Fibroblast of skin of right quadriceps (primary cell): ENCODE measurements around the gene GSN.

Source experiments
- DNase-seq: peaks from one replicate; pipeline ENCODE4 v3.0.0-alpha.2; 2013

GSN gene

DNA sequence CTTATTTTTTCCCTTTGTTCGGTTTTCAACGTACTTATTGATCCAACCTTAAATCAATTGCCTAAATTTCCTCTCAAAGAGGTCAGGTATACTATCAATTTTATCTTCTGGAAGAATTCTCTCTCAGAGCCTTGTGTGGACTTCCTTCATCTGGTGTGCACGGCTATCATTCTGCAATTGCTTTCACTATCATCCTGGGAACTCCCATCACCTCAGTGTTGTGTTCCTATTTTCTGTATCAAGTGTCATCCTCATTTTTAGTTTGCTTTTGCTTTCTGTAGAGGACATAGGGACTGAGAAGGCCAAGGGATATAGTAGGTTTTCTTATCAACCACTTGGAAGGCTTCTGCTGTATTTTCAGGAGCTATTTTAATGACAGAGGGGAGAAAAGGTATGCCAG, 90.8 kb downstream of the GSN start:
- DNase-seq: no peak

DNA sequence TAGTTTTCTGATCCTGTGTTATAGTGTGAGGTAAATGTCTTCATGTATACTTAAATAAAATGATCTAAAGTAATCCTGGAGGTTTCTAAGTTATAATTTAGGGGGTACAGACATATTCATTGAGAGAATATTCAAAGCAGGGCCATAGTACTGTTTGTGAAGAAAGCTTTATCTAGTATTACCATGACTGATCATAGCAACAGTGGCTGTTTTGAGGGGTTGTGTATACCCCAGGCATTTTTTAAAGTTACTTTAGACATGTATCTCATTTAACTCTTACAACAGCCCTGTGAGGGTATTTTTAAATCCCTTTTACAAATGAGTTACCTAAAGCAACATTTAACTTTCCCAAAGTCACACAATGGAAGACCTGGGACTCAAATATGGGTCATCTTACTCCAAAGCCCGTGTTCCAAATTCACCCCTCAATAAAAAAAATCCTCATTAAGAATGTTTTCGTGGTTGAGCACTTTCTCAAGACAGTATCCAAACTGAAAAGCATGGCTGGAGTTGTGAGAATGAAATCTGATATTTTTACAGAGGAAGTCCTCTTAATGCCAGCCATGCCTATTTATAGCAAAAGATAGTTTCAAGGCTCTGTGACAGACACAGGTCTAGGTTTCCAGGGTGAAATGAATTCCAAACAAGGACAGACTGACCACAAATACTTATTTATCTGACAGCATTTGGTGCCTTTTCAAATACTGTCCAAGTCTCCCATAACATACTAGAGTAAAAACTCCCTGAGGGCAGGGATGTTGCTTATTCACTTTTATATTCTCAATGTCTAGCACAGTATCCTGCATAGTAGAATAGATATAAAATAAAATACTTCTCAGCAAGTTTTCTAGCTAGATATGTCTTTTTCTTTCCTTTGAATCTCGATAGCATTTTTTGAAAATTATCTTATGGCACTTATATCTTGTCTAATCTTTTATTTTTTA, 91.7 kb downstream of the GSN start:
- peak; percentile 61 for DNase-seq

DNA sequence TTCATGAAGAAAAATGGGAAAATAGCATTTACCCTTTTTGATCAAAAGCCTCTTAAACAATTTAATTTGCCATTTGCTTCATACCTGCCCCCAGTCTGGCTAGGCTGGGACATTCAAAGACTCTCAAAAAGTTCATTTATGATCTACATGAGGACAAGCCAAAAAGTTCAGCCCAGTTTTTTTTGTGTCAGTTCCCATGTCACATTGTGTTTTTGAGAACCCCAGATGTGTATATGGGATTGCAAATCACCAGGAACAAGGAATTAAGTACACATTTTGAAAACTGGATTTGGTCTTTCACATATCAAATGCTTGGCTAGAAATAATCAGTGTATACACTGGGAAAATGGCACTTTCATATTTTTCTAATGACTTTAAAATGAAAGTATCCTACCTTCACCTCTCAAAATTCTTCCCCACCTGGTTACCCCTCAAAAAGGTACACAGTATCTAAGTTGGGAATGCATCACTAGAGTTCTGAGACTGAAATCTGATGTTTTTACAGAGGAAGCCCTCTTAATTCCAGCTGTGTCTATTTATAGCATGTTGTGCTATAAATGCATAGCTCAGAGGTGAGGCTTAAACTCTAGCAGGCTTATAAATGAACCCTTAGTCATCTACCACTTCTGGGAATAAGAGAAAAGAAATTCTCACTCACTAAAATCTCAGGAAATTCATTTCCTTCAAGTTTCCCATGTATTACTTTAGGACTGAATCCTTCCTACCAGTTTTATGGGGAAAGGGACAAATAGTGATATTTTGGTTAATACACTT, 92.8 kb downstream of the GSN start:
- DNase-seq: peak; percentile 91

DNA sequence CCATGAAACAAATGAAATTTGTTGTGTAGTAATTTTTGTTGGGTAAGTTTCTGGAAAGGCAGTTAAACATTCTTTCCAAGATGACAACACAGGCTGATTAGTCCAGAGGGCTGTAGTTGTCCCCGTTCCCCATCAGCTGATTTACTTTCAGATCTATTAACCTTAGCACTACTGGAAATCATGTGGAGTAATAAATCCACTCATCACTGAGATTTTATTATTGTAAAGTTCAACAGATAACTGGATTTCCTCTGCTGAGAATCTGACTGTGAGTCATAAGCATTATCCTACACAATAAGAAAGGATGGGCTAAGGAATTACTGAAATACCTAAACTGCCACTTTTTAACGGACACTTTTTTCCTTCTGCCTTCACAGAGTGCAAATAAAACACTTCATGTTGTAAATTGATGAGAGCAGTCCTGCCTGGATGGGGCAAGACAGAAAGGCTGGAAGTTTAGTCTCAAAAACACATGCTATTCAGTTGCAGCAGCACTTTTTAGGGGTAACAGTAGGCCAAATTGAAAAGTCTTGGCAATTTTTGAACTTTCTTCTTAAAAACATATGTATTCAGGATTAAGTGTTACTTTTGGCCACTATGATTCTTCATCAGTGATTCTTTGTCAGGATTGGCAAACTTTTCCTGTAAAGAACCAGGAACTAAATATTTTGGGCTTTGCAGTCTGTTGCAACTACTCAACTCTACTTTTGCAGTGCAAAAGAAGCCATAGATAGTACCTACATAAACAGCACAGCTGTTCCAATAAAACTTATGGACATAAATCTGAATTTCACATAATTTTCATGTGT, 95.1 kb downstream of the GSN start:
- DNase-seq: peak; percentile 98

DNA sequence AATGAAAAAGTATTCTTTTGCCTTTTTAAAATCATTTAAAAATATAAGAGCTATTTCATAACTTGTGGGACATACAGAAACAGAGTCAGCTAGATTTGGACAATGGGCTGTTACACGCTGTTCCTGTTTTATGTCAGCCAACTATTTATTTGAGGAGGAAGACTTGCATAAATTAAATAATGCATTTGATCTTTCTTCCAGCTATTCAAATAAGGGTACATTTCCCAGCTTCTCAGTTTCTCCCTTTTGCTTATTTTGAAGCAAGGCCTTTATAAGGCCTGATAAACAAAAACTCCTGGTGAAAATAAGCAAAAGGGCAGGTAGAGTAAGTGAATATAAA, 95.6 kb downstream of the GSN start:
- no peak for DNase-seq

DNA sequence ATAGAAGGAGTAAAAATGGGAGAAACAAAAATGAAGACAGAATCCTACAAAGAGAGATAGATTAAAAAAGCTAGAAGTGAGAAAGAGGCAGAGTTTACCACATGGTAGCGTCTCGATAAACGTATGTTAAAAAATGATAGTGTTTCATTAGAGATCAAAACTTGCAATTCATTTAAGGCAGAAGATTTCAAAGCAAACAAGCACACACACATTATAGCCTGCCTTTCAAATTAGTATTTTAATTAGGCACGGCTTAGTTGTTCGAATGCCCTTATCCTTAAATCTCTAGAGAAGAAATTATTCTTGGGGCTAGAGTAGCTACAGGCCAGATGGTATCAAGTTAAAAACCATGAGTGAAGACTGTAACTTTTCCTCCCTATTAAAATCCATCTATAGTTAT, 96.1 kb downstream of the GSN start:
- DNase-seq: no peak

DNA sequence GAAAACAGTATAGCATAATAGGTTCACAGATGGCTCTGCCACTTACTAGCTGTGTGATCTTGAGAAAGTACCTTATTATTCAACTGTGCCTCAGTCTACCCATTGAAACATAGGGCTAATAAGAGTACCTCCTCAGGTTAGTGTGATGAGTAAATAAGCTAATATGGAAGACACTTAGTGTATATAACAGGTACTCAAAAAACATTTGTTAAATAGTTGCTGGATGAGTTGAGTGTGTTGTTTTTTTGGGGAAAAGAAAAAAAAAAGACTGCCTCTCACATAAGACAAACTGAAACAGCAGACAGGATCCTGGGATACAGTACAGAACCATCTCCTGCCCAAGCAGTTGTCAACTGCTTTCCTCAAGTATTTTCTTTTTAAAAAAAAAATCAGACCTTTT, 96.9 kb downstream of the GSN start:
- DNase-seq: no peak

DNA sequence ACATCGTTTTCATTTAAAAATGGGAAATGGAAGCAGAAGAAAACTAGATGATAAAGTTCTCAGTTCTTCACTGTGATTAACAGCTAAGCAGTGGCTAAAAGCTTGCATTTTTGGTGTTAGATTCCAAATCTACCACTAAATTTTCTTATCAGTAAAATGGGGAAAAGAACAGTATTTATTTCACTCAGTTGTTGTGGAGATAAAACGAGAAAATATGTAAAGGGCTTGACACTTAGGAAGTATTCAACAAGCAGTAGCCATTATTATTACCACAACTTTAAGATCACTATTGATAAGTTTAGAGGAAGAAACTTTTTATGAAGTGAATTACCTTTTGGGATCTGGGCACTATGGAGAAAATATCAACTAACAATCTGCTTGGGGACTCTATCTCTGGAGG, 97.6 kb downstream of the GSN start:
- no peak for DNase-seq

DNA sequence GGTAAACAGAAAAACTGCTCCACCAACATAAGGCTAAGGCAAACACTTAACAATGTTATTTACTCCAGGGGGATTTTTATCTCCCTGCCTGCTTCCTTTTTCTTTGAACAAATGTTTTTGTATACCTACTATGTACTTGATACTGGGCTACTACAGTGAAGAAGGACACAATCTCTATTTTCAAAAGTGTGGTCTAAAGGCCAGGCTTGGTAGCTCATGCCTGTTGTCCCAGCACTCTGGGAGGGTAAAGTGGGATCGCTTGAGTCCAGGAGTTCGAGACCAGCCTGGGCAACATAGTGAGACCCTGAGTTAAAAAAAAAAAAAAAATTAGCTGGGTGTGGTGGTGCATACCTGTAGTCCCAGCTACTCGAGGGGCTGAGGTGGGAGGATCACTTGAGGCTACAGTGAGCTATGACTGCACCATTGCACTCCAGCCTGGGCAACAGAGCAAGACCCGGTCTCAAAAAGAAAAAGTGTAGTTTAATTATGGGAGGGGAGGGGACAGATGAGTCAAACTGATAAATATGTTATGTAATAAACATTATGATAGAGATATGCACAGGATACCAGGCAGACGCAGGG, 98.7 kb downstream of the GSN start:
- no peak for DNase-seq

DNA sequence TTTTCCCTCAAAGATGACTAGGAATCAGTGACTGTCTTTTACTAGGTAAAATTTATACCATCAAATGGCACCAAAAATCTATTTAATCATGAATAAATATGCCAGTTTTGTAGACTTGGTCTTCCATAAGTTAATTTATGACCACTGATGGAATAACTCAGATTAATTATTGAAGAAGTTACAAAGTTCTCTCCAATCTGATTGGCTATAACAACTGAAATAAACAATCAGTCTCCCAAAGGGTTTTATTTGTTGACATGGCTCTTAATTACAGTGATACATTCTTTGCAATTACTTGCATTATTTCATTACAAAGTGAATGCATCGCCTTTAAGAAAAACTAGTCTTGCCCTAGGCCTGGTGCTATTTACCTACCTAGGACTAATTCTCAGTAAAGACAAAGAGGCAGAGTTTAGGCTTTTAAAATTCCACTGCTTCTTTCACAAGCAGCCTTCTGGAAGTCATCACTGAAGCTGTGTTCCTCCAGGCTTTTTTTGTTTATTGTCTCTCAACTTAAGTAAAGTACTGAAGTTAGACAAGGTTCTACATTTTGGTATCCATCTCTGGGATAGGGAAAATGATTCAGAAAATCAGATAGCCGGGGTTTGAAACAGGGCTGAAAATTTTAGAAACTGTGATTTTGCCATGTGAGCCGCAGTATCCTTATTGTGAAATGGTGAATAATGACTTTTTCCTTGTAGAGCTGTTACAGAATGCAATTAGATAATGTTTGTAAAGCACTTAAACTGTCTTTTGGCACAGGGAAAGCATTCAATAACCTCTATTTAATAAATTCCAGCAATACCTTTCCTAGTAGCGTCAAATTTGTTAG, 99.6 kb downstream of the GSN start:
- peak; percentile 63 for DNase-seq

DNA sequence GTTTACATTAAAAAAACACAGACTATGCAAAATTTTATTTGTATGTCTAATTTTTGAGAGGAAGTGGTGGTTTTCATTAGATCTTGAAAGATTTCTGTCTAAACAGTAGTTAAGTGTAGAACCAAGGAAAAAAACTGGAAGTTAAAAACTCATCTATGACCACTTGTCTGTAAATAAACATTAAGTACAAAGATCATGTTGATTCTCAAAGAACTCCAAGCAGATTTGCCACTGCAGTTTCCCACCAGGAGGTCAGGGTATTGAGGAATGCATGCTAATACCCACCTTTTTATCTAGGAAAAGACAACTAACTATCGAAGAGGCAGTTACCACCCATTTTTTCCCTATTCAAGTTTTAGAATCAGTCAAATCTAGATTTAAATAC, 100.2 kb downstream of the GSN start:
- no peak for DNase-seq

DNA sequence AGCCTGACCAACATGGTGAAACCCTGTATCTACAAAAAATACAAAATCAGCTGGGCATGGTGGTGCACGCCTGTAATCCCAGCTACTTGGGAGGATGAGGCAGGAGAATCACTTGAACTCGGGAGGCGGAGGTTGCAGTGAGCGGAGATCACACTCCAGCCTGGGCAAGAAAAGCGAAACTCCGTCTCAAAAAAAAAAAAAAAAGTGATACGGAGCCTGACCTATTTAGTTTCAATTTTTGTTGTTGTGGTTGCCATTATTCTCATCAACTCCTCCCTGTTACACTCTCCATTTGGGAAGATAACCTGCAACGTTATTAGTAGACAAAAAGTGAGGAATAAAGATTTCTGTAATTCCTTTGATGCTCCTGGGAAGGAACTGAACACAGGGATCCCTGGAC, 100.8 kb downstream of the GSN start:
- no peak for DNase-seq

DNA sequence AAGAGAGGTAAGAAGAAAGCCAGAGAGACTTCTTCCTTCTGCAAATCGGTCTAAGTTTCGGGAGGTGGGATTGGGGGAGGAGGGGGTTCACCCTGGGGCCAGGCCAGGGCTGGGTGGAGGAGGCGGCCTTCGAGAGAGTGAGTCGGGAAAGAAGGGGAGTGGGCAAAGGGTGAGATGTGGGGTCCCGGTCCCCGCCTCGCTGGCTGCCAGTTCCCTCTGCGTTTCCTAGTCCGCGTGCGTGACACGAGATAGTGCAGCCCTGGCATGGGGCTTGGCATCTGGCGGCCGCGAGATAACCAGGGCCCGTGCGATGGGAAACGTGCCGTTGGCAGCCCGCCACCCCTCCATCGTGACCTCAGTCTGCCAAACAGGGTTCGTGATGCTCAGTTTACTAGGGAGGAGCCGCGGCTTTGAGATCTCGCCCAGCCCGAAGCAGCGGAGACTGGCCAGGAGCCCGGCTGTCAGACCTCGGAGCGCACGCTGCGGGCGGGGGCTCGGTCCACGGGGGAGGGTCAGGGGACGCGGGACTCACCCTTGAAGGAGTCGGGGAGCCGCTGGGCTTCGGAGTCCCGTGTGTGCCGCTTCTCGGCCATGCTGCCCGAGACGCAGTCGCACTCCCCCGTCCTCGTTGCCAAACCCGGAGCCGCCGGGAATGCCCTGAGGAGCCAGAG, 101.8 kb downstream of the GSN start, which contains the start of gene STOM:
TSS of gene STOM (minus strand) at position 656 of the 671 bp plus-strand sequence. CDS start at position 593, 63 bp downstream.
- peak; percentile 86 for DNase-seq

DNA sequence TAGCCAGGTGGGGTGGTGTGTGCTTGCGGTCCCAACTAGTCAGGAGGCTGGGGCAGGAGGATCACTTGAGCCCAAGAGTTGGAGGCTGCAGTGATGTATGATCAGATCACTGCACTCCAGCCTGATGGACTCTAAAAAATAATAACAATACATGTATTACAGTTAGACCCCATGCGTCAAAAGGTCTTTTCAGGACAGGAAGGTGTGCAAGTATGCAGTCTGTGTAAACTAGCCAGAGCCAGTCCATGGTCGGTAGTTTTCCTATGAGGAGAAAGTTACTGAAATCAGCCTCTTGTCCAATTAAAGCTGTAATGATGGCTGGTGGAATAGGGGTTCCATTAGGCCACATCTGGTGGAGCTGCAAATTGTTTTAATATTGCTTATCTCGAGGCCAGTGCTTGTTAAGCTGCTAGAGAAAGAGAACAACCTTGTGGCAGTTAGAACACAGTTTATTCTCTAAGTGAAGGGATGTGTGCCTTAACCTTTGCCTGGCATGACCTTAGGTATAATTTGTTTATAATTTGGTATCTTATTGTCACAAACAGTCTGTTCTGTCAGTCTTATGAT, 103.6 kb downstream of the GSN start:
- DNase-seq: no peak

DNA sequence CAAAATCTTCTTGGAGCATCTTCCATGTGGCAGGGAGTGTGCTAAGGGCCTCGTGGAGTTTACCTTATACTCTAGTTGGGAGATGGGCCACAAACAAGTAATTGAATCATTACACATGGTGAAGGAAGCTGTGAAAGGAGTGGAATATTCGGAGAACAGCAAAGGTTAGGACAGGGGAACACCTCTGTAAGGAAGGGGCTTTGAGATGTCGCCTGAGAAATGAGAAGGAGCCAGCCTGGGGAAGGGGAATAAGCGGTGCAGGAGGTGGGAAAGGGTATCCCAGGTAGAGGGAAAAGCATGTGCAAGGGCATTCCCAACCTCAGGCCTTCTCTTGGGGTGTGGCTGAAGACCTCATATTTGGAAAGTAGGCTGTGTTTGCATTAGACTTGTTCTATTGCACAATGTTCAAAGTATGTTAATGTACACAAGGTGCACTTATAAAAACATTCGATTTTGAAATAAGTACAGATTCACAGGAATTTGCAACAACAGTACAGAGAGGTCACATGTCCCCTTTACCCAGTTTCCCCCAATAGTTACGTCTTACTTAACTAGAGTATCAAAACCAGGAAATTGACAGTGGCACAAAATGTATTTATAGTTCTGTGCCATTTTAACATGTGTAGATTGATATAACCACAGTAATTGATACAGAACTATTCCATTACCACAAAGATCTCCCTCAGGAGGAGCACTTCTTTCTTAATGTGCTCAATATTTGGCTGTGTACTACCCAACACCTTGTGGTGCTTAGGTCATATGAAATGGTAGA, 104.5 kb downstream of the GSN start:
- DNase-seq: peak; percentile 42

DNA sequence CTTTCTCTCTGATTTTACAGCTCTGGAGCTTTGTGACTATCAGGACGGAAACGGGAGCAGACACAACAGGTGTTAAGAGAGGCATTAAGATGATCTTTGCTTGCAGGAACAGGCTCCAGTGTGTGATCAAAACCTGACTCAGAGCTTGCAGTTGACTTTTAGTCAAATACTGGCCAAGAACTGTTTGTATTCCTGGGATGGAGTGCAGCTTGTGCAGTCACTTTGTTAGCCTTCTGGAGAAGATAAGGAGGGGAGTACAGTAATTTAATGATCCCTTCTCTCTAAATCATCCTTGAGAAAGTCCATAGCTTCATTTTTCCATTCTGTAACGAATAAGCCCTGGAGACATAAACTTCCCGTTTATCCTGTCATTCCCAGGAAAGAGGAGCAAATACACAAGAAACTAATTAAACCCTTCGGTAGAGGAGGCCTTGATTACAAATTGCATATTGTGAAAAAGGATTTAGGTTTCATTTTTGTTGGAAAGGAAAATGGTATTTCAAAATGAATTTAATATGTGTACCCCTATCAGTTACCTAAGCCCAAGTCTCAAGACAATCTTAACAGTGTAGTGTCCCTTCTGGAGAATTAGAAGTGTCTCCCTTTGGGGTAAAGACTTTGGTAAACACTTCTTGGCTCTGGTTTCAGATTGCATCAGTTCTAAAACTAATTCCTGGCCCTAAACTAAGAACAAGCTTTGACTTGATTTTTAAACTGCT, 105.2 kb downstream of the GSN start:
- DNase-seq: peak; percentile 35

DNA sequence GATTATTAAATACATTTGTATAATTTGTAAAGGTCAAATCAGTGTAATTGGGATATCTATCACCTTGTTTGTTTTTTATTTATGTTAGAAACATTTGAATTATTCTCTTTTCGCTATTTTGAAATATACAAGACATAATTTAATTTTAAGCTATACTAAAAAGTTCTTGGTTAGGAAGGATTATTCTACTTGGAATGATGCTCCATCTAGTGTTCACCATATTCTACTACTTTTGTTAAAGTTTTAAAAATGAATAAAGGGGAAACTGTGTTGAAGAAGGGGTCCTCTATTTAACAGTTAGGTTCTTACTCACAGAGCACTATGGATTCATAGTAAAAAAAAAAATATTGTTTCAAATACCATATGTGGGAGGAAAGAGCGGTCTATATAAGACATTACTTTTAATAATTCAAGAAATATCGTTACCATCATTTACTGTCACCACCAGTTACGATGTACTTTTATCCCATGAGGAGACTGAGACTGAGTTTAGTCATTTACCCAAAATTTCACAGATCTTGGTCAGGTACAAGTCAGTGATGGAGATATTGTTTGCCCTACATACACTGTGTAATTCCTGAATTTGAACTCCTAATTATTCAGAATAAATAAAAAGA, 108.4 kb downstream of the GSN start:
- no peak for DNase-seq

DNA sequence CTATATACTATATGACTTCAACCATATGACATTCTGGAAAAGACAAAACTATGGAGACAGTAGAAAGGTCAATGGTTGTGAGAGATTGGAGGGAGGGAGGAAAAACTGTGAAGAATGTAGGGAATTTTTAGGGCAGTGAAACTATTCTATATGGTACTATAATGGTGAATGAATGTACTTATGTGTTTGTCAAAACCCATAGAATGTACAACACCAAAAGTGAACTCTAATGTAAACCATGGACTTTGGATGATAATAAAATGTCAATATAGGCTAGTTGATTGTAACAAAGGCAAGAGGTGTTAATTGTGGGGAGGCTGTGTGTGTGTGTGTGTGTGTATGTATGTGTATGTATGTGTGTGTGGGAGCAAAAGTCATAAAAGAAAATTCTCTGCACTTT, 112.9 kb downstream of the GSN start:
- DNase-seq: peak; percentile 32
